HepG2 (cell line): ENCODE results near the gene CALY. TPM values are rescaled to one million over a fixed set of nuclear protein-coding genes. Genes with fewer than 3 reads are reported as not detected.
A peak's percentile ranks its signal among the peaks of the same experiment; 100 is the strongest.

Source experiments
- GATAD1 ChIP-seq: IDR thresholded peaks from 2 replicates; pipeline ENCODE4 v1.6.1; 2016; ENCODE audit warnings: missing genetic modification reagents, missing compliant biosample characterization
- GTF2F1 ChIP-seq: fragments of 150-350 bp; IDR thresholded peaks from 2 replicates; pipeline ENCODE4 v1.6.1; 2014; ENCODE audit warnings: low read length
- HNRNPUL1 ChIP-seq: fragments of 200-400 bp; formaldehyde crosslinking; IDR thresholded peaks from 2 replicates; pipeline ENCODE4 v1.6.1; 2017; ENCODE audit warnings: low read depth, mild to moderate bottlenecking, low read length, moderate library complexity
- HOXA9 ChIP-seq: sonication (generic); formaldehyde crosslinking; IDR thresholded peaks from 2 replicates; pipeline ENCODE4 v1.8.1; 2022; ENCODE audit warnings: missing genetic modification reagents, mild to moderate bottlenecking, moderate library complexity, borderline replicate concordance
- KDM5B ChIP-seq: sonication (generic); formaldehyde crosslinking; IDR thresholded peaks from 2 replicates; pipeline ENCODE4 v1.4.0; 2020; ENCODE audit warnings: missing genetic modification reagents, mild to moderate bottlenecking, borderline replicate concordance
- MLLT10 ChIP-seq: sonication (generic); formaldehyde crosslinking; IDR thresholded peaks from 2 replicates; pipeline ENCODE4 v1.4.0; 2020; ENCODE audit warnings: missing genetic modification reagents
- NFE2 ChIP-seq: sonication (generic); formaldehyde crosslinking; IDR thresholded peaks from 2 replicates; pipeline ENCODE4 v1.4.0; 2020; ENCODE audit warnings: missing genetic modification reagents
- PAF1 ChIP-seq: IDR thresholded peaks from 2 replicates; pipeline ENCODE4 v1.6.1; 2016; ENCODE audit warnings: missing genetic modification reagents, missing compliant biosample characterization
- RELA ChIP-seq: sonication (generic); formaldehyde crosslinking; IDR thresholded peaks from 2 replicates; pipeline ENCODE4 v1.4.0; 2020; ENCODE audit warnings: missing genetic modification reagents
- SCMH1 ChIP-seq: sonication (generic); formaldehyde crosslinking; IDR thresholded peaks from 2 replicates; pipeline ENCODE4 v1.9.0; 2021; ENCODE audit warnings: missing genetic modification reagents, mild to moderate bottlenecking, borderline replicate concordance
- SIX4 ChIP-seq: sonication (generic); formaldehyde crosslinking; IDR thresholded peaks from 2 replicates; pipeline ENCODE4 v1.4.0; 2020; ENCODE audit warnings: missing genetic modification reagents
- SUZ12 ChIP-seq: fragments of 150-350 bp; IDR thresholded peaks from 2 replicates; pipeline ENCODE4 v1.6.1; 2014; ENCODE audit warnings: low read depth, low read length
- XRCC5 ChIP-seq: fragments of 200-400 bp; formaldehyde crosslinking; optimal IDR thresholded peaks from 2 replicates; pipeline ENCODE3; 2017; ENCODE audit warnings: mild to moderate bottlenecking, low read length
- YEATS2 ChIP-seq: sonication (generic); formaldehyde crosslinking; IDR thresholded peaks from 2 replicates; pipeline ENCODE4 v1.4.0; 2020; ENCODE audit warnings: missing genetic modification reagents, borderline replicate concordance
- ZBTB1 ChIP-seq: sonication (generic); formaldehyde crosslinking; IDR thresholded peaks from 2 replicates; pipeline ENCODE4 v1.4.0; 2020; ENCODE audit warnings: missing genetic modification reagents, borderline replicate concordance
- ZC3H4 ChIP-seq: sonication (generic); formaldehyde crosslinking; IDR thresholded peaks from 2 replicates; pipeline ENCODE4 v1.4.0; 2020; ENCODE audit warnings: missing genetic modification reagents, borderline replicate concordance
- ZMYM4 ChIP-seq: sonication (generic); formaldehyde crosslinking; IDR thresholded peaks from 2 replicates; pipeline ENCODE4 v1.8.1; 2023; ENCODE audit warnings: mild to moderate bottlenecking, missing genetic modification reagents
- ZNF230 ChIP-seq: sonication (generic); formaldehyde crosslinking; IDR thresholded peaks from 2 replicates; pipeline ENCODE4 v1.4.0; 2020; ENCODE audit warnings: mild to moderate bottlenecking, missing genetic modification reagents
- ZNF329 ChIP-seq: sonication (generic); formaldehyde crosslinking; IDR thresholded peaks from 2 replicates; pipeline ENCODE4 v1.9.0; 2021; ENCODE audit warnings: low read depth, mild to moderate bottlenecking, missing genetic modification reagents
- ZNF451 ChIP-seq: sonication (generic); formaldehyde crosslinking; IDR thresholded peaks from 2 replicates; pipeline ENCODE4 v1.5.0; 2020; ENCODE audit warnings: mild to moderate bottlenecking, missing genetic modification reagents
- ZNF484 ChIP-seq: sonication (generic); formaldehyde crosslinking; IDR thresholded peaks from 2 replicates; pipeline ENCODE4 v1.5.1; 2020; ENCODE audit warnings: mild to moderate bottlenecking, low read depth, missing genetic modification reagents, borderline replicate concordance
- ZNF510 ChIP-seq: sonication (generic); formaldehyde crosslinking; IDR thresholded peaks from 2 replicates; pipeline ENCODE4 v1.4.0; 2020; ENCODE audit warnings: low read depth, mild to moderate bottlenecking, missing genetic modification reagents
- ZNF615 ChIP-seq: sonication (generic); formaldehyde crosslinking; IDR thresholded peaks from 2 replicates; pipeline ENCODE4 v1.5.0; 2020; ENCODE audit warnings: mild to moderate bottlenecking, missing genetic modification reagents, borderline replicate concordance
- ZNF773 ChIP-seq: sonication (generic); formaldehyde crosslinking; IDR thresholded peaks from 2 replicates; pipeline ENCODE4 v1.4.0; 2020; ENCODE audit warnings: missing genetic modification reagents, borderline replicate concordance
- ZNF775 ChIP-seq: sonication (generic); formaldehyde crosslinking; IDR thresholded peaks from 2 replicates; pipeline ENCODE4 v1.4.0; 2020; ENCODE audit warnings: missing genetic modification reagents, mild to moderate bottlenecking, moderate library complexity, borderline replicate concordance
- polyA plus RNA-seq, 8 experiments: library from polyadenylated mRNA; depleted of rRNA in 3 of 8; stranded (reverse) in 7 of 8; unstranded in 1 of 8; fragments of >200 nt; fragmentation: Illumina TruSeq in 4 of 8; extraction: Trizol in 4 of 8; gene quantifications; 2 replicates each; pipeline versions ENCODE4 v1.2.1 to v1.2.3, GENCODE V29; 2011 to 2016; ENCODE audit warnings: low read depth in 4 of 8, missing spikeins in 1 of 8, mixed read lengths in 1 of 8; ENCODE audit not compliant: insufficient read depth in 1 of 8
- total RNA-seq, 5 experiments: library from RNA; depleted of rRNA; stranded (reverse); fragments of >200 nt; fragmentation: Illumina TruSeq; extraction: Trizol; gene quantifications; 2 replicates each; pipeline ENCODE4 v1.2.3, GENCODE V29; 2016; ENCODE audit warnings: low read depth in 1 of 5
- TF ChIP-seq, protein P1 (sequence below): sonication (generic); formaldehyde crosslinking; IDR thresholded peaks from 2 replicates; pipeline ENCODE4 v1.8.1; 2023; ENCODE audit warnings: mild to moderate bottlenecking, moderate library complexity, missing genetic modification reagents
- TF ChIP-seq, protein P2 (sequence below): sonication (generic); formaldehyde crosslinking; IDR thresholded peaks from 2 replicates; pipeline ENCODE4 v1.5.0; 2020; ENCODE audit warnings: mild to moderate bottlenecking, low read depth, missing genetic modification reagents, borderline replicate concordance
- TF ChIP-seq, protein P3 (sequence below): IDR thresholded peaks from 2 replicates; pipeline ENCODE4 v1.6.1; 2016; ENCODE audit warnings: missing biosample characterization, missing genetic modification reagents, low read depth

The CALY gene
- total and polyA plus RNA-seq, 2 of the 13 experiments (the other 11 are each of a cell fraction or from before 2014, with no cell fraction given), result 0.08 TPM; not detected in 1

DNA sequence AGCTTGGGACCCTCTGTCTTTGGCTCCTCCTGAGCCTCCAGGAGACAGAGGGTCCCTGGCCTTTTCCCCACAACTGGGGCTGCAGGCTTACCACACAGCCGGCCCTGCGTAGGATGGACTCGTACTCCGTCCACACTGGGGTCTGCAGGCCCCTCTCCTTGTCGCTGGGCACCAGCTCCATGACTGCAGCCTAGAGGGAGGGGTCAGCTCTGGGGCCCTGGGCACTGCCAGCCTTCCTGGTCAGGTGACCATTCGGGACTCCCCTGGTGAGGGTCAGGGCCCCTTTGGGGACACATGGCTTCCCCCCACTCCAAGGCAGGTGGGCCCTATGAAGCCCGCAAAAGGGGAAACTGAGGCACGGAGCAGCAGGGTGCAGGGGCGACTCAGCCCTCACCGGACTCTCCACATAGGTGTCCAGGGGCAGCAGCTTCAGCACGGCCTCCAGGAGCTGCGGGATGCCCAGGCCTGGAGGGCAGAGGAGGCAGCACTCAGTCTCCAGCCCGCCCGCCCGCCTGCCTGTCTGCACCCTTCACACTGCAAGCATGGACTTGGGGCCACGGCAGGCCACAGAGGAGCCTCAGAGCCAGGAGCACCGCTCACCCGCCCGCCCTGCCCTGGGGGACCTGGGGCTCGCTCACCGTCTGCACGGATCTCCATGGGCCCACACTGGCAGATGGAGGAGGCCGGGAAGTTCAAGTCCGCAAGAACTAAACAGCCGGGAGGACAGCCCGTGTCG, 20.0 kb upstream of the CALY start (continued):
- TF ChIP-seq, protein P1, sequence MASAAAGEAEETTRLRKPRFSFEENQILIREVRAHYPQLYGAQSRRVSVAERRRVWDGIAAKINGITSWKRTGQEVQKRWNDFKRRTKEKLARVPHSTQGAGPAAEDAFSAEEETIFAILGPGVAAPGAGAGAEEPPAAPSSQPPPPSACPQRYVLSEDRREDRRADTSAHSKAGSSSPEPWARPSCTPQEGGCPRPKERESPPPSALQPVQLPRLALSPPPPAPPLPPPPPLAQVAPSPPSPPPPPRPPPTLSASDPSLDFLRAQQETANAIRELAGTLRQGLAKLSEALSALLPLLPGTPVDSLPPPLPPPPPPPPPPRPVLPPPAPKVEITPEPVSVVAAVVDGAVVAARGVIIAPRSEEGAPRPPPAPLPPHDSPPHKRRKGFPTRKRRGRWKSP (CRISPR knock-in tag), result no peak
- TF ChIP-seq ZNF484 (CRISPR knock-in tag) (no peak), HOXA9 (CRISPR knock-in tag) (no peak), SIX4 (CRISPR knock-in tag) (no peak), ZBTB1 (CRISPR knock-in tag) (no peak), HNRNPUL1 (no peak), GTF2F1 (no peak), KDM5B (peak; percentile 26; the same call in 1 of the 2 replicates), ZNF615 (CRISPR knock-in tag) (no peak), MLLT10 (CRISPR knock-in tag) (no peak), SCMH1 (CRISPR knock-in tag) (no peak), PAF1 (CRISPR knock-in tag) (no peak), YEATS2 (CRISPR knock-in tag) (no peak), NFE2 (CRISPR knock-in tag) (no peak), ZNF329 (CRISPR knock-in tag) (no peak), ZC3H4 (CRISPR knock-in tag) (no peak), GATAD1 (no peak), ZMYM4 (no peak), ZNF510 (CRISPR knock-in tag) (no peak), ZNF775 (CRISPR knock-in tag) (no peak), ZNF451 (CRISPR knock-in tag) (no peak), SUZ12 (no peak), ZNF230 (no peak), XRCC5 (no peak), RELA (CRISPR knock-in tag) (no peak), ZNF773 (no peak)
- TF ChIP-seq, protein P2, sequence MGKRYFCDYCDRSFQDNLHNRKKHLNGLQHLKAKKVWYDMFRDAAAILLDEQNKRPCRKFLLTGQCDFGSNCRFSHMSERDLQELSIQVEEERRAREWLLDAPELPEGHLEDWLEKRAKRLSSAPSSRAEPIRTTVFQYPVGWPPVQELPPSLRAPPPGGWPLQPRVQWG (CRISPR knock-in tag), result no peak
- TF ChIP-seq, protein P3, sequence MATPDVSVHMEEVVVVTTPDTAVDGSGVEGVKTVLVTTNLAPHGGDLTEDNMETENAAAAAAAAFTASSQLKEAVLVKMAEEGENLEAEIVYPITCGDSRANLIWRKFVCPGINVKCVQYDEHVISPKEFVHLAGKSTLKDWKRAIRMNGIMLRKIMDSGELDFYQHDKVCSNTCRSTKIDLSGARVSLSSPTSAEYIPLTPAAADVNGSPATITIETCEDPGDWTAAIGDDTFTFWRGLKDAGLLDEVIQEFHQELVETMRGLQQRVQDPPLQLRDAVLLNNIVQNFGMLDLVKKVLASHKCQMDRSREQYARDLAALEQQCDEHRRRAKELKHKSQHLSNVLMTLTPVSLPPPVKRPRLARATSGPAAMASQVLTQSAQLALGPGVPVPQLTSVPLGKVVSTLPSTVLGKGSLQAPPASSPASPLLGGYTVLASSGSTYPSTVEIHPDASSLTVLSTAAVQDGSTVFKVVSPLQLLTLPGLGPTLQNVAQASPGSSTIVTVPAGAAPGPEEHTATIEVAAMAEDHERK (CRISPR knock-in tag), result no peak
